NCI-H1436 treated with DMSO at 0.1 percent for 48 hours (cell line): ENCODE measurements around the gene TGFBI.

ENCODE experiments used
- DNase-seq: peaks from one replicate; lab custom pipeline; 2025; lab: John Stamatoyannopoulos, UW

The TGFBI gene

DNA sequence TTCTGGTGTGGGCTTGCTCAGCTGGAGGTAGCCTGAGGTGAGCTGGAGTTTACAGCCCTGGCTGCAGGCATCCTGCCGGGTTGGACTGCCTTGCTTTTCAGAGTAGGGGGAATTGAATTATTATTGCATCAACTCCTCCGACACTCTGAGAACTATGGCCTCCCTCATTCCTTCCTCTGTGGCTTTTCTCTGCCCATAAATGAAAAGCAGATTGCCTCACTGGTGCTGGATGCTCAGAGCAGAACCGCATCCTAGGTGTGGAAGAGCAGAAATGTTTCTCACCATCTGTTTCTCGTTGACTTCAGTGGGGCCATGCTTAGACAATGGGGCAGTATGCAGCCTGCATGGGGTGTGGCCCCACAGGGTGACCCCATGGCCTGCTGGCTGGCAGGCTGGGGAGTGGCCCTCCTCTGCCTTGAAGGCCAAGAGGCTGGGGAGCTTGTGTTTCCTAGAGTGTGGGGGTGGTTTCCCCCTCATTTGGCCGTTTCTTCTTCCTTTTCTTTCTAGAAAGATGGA is 27.3 kb upstream of the TGFBI start:
- no peak for DNase-seq

- DNase-seq, result no peak
Measured at GRCh38 chr5:136004436-136004835, 24.4 kb upstream of the TGFBI start.

GRCh38 chr5:136005476-136005875 is 23.3 kb upstream of the TGFBI start:
- DNase-seq, result no peak

- DNase-seq, result no peak
Measured at GRCh38 chr5:136006164-136006563, 22.6 kb upstream of the TGFBI start.

DNA sequence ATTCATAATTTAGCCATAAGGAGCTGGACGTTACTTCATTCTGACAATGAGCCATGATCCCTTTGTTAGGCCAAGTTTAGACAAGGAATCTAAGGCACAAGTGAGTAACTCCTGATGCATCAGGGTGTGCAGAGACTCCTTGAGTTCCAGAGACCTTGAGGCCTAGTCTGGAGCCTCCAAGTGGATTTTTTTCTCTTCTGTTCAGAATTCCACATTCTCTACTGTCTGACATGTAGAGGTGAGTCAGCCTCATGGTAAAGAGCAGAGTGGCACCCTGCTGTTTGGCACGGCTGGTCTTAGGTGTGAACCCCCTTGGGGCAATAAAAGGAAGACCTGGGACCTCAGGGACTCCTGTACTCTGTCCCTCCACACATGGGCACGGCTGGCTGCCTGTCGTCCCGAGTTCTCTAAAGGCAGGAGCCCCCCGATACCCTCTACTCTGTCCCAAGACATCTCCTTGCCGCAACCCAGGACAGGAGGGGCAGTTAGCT is 22.0 kb upstream of the TGFBI start:
- DNase-seq, result no peak

- DNase-seq, result no peak
Measured at GRCh38 chr5:136007271-136007670, 21.5 kb upstream of the TGFBI start.

DNA sequence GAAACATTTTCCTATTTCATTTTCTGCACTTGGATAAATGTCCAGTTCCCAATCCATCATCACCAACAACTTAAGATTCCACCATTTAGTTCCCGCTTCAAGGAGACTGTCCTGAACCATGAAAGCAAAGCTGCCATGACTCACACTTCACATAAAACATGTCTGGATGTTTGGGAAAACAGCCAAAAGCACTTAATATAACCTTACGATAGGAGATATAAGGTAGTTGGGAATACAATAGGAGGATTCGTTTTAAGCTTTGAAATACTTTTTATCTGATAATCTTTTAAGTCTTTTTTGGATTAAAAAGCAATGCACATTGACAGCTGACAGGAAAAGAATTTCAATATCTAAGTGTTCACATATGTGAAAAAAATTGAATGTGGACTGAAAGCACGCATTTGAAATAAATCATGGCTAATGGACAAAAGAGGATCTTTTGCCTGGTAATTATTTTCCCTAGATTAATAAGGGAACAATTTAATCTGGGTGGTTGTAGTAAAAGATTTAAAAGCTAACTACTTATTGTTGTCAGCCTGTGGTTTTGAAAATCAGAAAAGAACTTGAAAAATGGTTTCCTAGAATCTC is 17.3 kb upstream of the TGFBI start:
- DNase-seq, result no peak

DNA sequence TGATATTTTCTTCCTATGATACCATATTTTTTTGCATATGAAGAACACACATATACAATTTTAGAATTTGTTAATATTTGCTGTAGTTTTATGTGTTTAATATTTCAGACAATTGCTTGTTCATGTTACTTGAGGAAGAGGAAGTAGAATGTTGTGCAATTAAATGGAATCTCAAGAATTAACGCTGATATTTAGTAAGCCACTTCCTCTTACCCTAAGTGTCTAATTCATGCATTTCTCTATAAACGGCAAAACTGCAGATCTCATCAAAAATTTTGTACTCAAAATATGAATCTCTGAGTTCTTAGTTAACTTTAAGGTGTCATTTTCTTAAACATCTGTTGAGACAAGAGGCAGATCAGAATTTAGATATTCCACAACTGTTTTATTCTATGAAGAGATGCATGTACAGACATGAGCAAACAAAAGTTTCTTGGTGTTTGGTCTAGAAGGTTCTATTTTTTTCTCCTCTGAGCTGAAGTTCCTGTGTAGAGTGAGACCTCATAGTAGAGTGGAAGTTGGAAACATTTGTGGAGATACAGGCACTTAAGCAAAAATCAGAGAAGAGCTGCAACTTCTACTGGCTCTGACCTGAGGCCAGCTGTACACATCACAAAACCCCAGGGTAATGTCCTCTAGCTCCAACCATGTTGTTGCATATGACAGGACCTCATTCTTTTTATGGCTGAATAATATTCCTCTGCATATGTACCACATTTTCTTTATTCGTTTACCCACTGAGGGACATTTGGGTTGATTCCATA is 16.6 kb upstream of the TGFBI start:
- no peak for DNase-seq

DNA sequence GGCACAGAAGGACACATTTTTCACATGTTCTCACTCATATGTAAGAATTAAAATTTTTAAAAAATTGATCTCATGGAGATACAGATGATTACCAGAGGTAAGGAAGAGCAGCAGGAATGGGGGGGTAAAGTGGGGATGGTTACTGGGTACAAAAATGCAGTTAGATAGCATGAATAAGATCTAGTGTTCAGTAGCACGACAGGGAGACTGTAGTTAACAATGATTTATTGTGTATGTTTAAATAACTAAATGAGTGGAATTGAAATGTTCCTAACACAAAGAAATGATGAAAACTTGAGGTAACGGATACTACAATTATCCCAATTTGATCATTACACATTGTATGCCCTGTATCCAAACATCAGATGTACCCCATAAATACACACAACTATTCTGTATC is 15.2 kb upstream of the TGFBI start:
- no peak for DNase-seq

- no peak for DNase-seq
Measured at GRCh38 chr5:136014049-136015002, 14.5 kb upstream of the TGFBI start.

GRCh38 chr5:136015003-136015375 is 13.8 kb upstream of the TGFBI start:
- no peak for DNase-seq

DNA sequence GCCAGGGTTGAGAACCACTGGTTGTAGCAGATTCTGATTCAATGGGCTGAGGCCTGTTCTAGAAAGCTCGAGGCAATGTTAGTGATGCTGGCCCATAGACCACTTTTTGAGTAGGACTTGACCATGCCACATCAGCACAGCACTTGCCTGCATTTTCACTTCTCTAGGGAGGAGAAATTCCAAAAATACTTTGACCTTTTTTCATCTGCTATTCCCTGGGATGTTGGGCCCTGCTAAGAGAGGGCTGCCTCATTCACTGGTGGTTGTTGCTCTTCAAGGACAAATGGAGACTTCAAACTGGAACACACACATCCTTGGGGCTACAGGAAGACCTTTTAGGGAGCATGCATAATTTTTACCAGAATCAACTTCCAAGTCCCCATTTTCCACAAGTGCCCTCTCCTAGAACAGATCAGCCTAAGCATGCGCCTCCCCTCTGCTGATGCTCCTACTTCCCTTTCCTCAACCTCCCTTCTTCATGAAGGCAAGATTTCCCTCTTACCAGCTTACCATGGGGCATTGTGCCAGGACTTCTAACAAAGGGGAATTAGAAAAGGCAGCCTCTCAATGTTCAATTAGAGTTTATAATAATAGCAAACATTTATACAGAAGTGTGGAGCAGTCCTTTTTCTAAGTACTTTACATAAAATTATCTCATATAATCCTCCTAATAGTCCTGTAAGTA is 12.7 kb upstream of the TGFBI start:
- DNase-seq, result no peak

DNA sequence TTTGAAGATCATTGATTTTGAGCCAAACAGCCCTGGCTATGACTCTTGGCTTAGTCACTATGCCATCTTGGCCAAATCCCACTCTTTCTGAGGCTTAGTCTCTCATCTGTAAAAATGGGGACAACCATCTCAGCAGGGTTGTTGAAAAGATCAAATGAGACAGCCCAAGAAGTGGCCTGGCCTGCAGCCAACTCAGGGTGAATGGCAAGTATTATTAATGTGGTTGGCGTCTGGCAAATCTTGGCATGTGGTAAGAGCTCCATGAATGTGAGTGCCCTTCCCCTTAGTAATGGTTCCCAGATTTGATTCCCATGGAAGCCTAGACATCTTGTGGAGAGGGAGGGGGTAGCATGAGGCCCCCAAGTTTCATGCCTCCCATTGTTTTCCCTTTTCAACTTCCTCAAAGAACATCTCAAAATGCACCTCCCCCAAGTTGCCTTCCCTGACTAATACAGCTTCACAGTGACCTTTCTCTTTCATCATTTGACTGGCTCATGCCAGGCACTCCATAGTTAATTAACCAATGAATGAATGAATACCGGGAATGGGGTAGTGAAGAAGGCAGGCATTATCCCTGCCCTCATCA is 11.8 kb upstream of the TGFBI start:
- DNase-seq, result no peak

DNA sequence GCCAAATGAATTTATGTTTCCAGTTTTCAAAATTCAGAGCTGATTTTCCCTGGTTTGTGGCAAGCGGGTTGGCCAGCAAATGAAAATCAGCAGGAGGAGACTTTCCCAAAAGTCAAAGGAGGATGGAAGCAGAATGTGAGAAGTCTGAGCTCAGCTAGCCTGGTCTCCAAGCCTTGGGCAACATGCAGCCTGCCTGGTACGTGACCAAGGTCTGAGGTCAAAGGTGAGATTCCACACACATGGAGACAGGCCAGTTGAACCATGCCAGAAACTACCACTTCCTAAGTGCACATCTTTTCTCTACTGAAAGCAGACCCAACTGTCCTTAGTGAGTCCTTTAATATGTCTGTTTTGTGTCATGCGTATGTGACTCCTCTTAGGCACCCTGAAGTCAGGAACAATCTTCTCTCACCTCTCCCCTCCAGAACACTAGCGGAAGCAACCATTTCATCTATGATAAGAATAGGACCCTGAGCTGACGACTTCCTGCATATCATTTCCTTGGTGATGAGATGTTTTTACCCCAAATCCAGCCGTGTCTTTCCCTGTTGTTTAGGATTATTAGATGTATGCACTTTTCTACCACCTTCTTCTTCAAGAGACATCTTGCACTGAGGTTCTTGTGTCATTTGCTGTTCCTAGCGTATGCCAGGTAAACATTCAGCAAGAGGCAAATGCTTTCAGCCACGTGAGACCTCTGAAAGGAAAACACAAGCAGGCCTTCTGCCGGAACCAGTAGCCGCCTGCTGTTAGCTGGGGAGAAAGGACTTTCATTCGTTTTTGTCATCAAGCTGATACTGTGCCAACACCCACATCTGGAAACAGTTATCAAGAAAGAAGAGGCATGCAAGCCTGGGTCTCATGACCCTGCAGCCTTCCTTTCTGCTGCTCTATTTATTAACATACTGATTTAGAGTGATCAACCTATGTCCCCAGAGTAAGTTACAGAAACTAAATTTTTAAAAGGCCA is 9.7 kb upstream of the TGFBI start:
- no peak for DNase-seq

DNA sequence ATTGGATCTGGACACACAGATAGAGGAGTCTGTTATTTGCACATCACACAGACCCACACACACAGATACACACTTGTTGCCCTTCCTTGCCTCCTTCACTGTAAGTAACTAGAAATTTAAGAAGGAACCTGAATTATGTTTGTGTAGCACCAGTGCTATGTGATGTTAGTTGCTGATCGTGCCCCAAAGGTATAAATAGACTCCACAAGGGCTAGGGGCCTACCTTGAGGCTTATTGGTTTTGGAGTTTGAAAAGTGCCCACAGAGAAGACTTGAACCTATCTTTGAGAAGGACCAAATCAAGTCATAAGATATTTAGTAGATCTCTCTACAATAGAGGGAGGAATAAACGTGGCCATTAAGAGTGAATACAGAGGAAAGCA is 8.8 kb upstream of the TGFBI start:
- DNase-seq, result no peak

DNA sequence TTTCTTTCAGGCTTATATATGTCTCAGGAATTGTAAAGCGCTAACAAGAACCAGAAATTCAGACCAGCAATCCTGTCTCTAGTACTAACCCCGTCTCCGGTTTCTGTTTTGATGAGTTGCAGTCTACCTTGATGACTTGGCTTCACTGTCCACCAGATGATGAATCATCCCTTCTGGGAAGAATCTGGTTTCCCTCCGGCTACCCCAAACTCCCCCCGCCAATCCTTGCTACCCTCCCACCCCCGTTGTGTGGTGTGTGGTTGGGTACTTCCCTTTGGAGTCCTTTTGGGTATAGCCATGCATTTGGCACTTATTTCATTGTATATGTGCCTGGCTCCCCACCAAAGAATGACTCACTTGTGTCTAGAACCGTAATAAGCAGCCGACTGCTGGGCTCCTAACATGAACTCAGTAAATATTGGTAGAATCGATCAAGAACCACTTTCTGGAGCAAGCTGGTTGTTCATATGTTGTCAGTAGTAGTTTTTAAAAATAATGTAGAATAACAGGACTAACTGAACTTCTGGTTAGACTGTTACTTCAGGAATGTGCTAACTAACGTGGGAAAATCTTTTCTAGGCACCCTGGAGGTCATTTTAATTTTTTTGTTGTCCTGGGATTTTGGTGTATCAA is 8.3 kb upstream of the TGFBI start:
- no peak for DNase-seq

GRCh38 chr5:136021016-136021405 is 7.8 kb upstream of the TGFBI start:
- DNase-seq, result no peak

- no peak for DNase-seq
Measured at GRCh38 chr5:136022965-136023364, 5.8 kb upstream of the TGFBI start.

DNA sequence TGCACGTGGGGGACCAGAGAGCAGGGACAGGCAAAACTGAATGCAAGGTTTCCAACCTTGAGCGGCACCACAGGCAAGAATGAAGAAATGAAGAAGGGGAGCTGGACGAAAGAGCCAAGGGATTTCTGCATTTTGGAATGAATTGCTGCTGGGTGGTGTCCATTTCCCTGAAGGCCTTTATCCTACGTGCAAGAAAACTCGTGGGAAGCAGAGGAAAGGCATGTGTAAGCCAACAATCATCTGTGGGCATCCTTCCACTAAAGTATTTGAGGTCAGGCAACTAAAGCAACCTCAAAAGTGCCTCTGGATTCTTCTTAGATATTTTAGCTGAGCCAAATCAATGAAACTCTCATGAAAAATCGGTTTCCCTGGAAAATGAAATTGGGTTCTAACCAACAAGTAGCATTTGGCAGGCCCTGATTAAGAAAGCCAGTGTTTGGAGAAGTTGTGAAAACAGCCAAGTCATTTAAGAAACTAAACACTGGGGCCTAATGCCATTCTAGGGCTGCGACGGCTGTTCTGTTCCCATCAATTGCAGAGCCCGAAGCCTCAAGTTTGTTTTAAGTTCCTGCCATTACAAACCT is 4.7 kb upstream of the TGFBI start:
- DNase-seq, result no peak

DNA sequence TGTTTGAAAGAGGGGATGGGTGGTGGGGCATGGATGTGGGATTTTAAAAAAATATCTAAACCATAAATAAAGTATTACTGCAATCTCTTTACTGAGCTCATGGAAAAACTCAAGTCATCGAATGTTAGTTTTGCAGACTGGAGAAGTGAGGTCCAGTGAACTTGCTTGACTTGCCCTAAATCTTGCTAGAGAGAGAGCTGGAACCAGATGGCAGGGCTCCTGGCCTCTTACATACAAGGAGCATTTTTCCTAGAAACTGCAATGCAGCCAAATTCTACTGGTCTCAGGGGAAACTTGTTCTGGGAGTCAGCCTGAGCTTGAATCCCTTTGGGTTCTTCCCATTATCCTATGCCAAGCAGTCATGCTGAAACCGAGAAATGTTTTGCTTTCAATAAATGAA is 2.9 kb upstream of the TGFBI start:
- no peak for DNase-seq
